ENCODE results near the gene NOP56.

The NOP56 gene

DNA sequence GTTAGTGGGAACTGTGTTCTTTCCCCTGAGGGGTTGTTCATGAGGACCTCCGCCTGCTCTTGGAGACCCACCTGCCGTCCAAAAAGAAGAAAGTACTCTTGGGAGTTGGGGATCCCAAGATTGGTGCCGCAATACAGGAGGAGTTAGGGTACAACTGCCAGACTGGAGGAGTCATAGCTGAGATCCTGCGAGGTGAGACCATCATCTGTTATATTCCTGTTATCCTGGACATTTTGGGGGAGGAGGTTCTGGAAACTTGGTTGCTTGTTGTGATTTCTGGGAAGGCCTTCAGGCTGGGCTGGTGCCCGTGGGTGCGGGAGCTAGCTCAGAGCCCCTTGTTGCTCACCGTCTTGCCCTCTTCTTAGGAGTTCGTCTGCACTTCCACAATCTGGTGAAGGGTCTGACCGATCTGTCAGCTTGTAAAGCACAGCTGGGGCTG, 2.0 kb downstream of the NOP56 start:
- TF ChIP-seq, protein P1, sequence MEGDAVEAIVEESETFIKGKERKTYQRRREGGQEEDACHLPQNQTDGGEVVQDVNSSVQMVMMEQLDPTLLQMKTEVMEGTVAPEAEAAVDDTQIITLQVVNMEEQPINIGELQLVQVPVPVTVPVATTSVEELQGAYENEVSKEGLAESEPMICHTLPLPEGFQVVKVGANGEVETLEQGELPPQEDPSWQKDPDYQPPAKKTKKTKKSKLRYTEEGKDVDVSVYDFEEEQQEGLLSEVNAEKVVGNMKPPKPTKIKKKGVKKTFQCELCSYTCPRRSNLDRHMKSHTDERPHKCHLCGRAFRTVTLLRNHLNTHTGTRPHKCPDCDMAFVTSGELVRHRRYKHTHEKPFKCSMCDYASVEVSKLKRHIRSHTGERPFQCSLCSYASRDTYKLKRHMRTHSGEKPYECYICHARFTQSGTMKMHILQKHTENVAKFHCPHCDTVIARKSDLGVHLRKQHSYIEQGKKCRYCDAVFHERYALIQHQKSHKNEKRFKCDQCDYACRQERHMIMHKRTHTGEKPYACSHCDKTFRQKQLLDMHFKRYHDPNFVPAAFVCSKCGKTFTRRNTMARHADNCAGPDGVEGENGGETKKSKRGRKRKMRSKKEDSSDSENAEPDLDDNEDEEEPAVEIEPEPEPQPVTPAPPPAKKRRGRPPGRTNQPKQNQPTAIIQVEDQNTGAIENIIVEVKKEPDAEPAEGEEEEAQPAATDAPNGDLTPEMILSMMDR (conservative IDR thresholded peaks at IDR 0.05; ENCODE audit: control insufficient read depth, insufficient read depth, low read depth, low read length) = no peak
- peak overlapping the region; percentile 100 for H3K4me3 ChIP-seq (ENCODE audit: control insufficient read depth, low read depth, low read length)
- DNase-seq (ENCODE audit: low read depth) = no peak

DNA sequence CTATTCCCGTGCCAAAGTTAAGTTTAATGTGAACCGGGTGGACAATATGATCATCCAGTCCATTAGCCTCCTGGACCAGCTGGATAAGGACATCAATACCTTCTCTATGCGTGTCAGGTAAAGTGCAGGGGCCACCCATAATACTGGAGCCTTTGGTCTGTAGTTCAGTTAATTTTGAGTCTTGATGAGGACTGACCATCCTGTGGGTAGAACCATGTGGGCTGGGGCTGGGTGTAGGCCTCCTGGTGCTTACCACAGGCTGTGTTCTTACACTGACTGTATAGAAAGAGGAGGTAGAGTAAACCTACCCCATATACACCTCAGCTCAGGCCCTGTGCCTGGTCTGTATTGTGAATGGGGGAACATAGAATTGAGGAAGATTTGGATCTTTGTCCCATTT, 2.4 kb downstream of the NOP56 start:
- peak overlapping the region; percentile 100 for H3K4me3 ChIP-seq (ENCODE audit: control insufficient read depth, low read depth, low read length)
- TF ChIP-seq, protein P1 (conservative IDR thresholded peaks at IDR 0.05; ENCODE audit: control insufficient read depth, insufficient read depth, low read depth, low read length) = no peak
- no peak for DNase-seq (ENCODE audit: low read depth)

DNA sequence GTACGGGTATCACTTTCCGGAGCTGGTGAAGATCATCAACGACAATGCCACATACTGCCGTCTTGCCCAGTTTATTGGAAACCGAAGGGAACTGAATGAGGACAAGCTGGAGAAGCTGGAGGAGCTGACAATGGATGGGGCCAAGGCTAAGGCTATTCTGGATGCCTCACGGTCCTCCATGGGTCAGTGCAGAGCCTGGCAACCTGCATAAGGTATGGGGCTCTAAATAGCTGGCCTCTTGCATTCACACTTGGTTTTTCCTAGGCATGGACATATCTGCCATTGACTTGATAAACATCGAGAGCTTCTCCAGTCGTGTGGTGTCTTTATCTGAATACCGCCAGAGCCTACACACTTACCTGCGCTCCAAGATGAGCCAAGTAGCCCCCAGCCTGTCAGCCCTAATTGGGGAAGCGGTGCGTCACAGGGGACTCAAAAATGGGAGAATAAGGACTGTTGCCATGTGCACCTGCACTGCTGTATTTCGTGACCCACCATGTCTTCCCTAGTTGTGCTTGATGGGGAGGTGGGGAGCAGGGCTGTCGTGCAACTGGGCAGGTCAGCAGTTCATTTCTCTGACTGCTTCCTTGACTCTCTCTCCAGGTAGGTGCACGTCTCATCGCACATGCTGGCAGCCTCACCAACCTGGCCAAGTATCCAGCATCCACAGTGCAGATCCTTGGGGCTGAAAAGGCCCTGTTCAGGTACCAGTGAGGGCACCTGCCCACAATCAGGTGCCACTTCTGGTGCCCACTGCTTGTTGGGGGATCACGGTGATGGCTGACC, 3.1 kb downstream of the NOP56 start:
- DNase-seq (ENCODE audit: low read depth) = no peak
- TF ChIP-seq, protein P1 (conservative IDR thresholded peaks at IDR 0.05; ENCODE audit: control insufficient read depth, insufficient read depth, low read depth, low read length) = no peak
- no peak overlapping the region for H3K4me3 ChIP-seq (ENCODE audit: control insufficient read depth, low read depth, low read length)

DNA sequence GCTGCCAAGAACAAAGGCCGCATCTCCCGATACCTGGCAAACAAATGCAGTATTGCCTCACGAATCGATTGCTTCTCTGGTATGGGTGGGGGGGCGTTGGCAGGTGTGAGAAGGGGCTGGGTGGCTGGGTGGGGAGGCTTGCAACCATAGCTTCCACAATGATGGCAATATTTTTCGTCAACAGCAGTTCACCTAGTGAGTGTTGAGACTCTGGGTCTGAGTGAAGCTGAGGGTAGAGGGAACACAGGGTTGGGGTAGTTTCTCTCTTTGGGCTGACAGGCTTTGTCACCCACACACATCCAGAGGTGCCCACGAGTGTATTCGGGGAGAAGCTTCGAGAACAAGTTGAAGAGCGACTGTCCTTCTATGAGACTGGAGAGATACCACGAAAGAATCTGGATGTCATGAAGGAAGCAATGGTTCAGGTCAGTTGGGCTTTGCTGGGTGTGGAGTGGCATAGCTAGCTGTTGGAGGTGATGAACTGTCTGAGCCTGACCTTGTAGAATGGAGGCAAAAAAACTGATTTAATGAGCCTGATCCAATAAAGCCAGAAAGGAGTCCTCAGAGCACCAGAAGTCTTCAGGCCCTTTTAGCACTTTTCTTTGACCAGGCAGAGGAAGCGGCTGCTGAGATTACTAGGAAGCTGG, 4.2 kb downstream of the NOP56 start:
- no peak for DNase-seq (ENCODE audit: low read depth)
- TF ChIP-seq, protein P1 (conservative IDR thresholded peaks at IDR 0.05; ENCODE audit: control insufficient read depth, insufficient read depth, low read depth, low read length) = no peak
- no peak overlapping the region for H3K4me3 ChIP-seq (ENCODE audit: control insufficient read depth, low read depth, low read length)

DNA sequence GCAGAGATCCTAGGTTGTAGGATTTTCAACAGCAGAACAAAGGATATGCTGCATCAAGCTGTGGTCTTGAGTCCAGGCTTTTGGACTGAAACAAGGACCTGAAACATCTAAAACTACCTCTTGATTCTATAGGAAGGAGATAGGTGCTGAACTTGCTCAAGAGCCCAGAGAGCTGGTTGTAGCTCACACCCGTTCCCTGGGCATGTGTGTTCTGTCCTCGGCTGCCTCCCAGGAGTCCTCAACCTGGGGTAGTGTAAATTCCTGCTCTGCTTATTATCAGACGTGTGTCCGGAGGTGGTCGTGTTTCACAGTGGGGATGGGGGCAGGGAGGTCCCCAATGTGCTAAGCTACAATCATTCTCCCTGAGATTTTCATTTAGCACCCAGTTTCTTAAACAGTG, 4.8 kb downstream of the NOP56 start:
- no peak overlapping the region for H3K4me3 ChIP-seq (ENCODE audit: control insufficient read depth, low read depth, low read length)
- TF ChIP-seq, protein P1 (conservative IDR thresholded peaks at IDR 0.05; ENCODE audit: control insufficient read depth, insufficient read depth, low read depth, low read length) = no peak
- DNase-seq (ENCODE audit: low read depth) = no peak

DNA sequence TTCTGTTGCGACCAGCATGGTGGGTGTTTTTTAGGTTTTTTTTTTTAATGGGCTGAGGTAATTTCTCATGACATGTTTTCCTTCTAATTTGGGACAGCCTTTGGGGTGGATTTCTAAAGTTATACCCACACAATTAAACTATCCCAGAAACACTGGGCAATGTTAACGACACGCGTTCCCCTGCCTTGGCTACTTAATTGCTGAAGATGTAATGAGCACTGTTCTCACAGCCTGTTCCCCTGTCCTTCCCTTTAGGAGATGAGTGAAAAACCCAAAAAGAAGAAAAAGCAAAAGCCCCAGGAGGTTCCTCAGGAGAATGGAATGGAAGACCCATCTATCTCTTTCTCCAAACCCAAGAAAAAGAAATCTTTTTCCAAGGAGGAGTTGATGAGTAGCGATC, 5.2 kb downstream of the NOP56 start:
- TF ChIP-seq, protein P1 (conservative IDR thresholded peaks at IDR 0.05; ENCODE audit: control insufficient read depth, insufficient read depth, low read depth, low read length) = no peak
- DNase-seq (ENCODE audit: low read depth) = no peak
- no peak overlapping the region for H3K4me3 ChIP-seq (ENCODE audit: control insufficient read depth, low read depth, low read length)

Data from fibroblast of mammary gland (primary cell).